NCI-H2081 treated with DMSO at 0.1 percent for 48 hours (cell line): ENCODE results near the gene RUVBL2.

Experiments used
- DNase-seq: peaks from one replicate; lab custom pipeline; 2025; lab: John Stamatoyannopoulos, UW

RUVBL2 gene

DNA sequence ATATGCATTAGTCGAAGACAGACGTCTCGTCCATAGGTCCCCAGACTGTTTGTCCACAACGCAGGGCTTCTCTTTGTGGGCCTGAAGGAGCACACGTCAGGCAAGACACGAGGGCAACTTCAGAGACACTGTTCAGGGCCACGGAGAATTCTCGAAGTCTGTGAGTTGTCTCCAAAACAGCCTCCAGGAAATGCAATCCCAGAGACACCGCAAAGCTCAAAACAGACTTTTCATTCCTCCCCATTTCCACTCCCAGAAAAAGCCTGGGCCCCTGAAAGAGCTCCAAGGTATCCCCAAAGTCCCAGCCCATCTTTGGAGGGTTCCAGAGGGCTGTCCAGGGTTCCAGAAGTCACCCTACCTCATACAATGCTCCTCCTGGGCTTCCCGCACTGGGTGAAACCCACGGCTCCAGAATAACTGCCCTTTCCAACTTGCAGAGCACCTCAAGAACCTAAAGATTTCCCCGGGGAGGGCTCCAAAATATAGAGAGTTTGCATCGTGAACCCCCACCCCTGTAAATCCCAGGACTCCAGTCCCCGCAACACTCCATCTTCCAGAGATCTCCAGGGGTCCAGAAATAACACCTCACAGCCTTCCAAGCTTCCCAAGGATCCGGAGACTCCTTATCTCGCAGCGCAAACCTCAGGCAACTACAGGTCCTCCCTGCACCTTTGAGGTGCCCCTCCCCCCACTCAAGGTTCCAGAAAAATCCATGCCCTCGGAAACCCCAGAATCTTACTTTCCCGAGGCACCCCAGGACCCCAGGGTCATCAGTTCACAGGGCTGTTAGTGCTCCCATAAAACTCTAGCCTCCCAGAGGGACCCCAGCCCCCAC is 29.3 kb upstream of the RUVBL2 start:
- DNase-seq, result no peak

DNA sequence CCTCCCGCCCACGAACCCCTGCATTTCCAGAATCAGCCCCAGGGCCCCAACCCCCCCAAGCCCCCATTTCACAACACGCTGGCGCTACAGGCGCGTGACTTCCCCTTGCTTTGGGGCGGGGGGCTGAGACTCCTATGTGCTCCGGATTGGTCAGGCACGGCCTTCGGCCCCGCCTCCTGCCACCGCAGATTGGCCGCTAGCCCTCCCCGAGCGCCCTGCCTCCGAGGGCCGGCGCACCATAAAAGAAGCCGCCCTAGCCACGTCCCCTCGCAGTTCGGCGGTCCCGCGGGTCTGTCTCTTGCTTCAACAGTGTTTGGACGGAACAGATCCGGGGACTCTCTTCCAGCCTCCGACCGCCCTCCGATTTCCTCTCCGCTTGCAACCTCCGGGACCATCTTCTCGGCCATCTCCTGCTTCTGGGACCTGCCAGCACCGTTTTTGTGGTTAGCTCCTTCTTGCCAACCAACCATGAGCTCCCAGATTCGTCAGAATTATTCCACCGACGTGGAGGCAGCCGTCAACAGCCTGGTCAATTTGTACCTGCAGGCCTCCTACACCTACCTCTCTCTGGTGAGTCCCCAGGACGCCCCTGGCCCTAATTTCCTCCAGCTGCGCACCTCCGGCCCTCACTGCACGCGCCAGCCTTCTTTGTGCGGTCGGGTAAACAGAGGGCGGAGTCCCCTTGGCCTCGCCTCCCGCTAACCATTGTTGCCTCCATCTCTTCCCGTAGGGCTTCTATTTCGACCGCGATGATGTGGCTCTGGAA is 28.5 kb upstream of the RUVBL2 start, which contains the start of gene FTL:
Gene FTL, plus strand, starts transcription at position 270 of the 766 bp plus-strand sequence. Its CDS starts 199 bp downstream, at position 469.
- peak; percentile 83 for DNase-seq

DNA sequence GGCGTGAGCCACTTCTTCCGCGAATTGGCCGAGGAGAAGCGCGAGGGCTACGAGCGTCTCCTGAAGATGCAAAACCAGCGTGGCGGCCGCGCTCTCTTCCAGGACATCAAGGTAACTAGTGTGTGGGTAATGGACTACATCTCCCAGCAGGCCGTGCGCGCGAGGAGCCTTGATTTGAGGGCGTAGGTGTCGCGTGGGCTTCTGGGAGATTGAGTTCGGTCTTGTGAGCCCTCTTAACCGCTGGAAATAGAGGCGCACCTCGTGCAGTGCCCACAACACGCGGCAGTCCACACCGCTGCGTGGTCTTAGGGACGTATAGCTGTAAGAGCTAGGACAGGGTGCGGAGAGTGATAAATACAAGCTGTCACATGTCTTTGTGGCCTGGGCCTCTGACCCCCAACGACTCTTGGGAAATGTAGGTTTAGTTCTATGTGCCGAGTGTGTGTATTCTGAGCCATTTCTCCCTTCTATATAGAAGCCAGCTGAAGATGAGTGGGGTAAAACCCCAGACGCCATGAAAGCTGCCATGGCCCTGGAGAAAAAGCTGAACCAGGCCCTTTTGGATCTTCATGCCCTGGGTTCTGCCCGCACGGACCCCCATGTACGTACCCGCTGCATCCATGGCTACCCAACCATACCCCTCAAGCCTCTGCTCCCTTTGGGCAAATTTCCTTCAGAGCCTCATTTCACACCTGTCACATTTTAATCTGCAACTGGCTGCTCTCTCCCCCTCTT is 27.7 kb upstream of the RUVBL2 start:
- peak; percentile 21 for DNase-seq

DNA sequence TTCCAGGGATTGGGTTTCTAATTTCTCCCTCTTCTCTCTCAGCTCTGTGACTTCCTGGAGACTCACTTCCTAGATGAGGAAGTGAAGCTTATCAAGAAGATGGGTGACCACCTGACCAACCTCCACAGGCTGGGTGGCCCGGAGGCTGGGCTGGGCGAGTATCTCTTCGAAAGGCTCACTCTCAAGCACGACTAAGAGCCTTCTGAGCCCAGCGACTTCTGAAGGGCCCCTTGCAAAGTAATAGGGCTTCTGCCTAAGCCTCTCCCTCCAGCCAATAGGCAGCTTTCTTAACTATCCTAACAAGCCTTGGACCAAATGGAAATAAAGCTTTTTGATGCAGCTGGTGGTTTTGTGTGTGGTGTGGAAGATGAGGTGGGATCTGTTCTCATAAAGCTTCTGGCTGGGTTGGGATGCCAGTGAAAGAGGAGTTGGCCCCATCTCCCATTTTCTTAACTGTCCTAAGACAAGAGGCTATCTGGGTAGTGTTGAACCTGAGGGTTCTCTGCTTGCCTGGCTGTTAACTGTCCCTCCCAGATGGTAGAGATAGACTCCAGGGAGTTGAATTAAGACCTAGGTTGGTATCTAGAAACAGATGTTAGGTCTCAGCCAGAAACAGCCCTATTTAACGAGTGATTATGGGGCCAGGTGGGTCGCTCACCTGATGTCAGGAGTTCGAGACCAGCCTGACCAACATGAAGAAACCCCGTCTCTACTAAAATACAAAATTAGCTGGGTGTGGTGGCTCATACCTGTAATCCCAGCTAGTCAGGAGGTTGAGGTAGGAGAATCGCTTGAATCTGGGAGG is 26.9 kb upstream of the RUVBL2 start:
- no peak for DNase-seq

DNA sequence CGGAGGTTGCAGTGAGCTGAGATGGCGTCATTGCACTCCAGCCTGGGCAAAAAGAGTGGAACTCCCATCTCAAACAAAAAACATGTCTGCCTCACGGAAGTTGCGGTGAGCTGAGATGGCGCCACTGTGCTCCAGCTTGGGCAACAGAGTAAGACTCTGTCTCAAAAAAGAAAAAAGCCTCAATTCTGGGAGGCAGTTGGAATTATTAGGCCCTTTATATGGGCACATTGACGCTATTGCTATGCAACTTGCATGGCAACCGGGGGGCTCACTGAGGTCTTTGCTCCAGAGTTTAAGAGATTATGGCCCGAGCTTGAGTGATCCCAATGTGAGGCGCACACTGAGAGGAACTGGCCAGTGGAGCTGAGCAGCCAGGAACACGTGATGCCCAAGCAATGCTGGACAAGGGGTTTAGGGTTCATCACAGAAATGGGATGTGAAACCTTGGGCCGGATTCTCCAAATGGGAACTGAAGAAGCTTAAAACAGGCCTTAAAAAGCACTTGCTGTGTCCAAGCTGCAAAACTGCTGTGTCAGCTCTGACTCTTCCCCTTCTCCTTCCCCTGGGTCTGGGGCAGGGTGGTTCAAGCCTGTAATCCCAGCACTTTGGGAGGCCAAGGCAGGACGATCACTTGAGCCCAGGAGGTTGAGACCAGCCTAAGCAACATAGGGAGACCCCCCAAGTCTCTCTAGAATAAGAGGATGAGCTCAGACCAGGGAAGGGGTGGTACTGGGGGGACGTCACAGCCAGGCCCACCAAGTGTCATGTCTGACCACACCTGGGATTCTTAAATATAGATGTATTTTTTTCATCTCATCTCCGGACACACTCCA is 26.1 kb upstream of the RUVBL2 start:
- DNase-seq, result no peak

DNA sequence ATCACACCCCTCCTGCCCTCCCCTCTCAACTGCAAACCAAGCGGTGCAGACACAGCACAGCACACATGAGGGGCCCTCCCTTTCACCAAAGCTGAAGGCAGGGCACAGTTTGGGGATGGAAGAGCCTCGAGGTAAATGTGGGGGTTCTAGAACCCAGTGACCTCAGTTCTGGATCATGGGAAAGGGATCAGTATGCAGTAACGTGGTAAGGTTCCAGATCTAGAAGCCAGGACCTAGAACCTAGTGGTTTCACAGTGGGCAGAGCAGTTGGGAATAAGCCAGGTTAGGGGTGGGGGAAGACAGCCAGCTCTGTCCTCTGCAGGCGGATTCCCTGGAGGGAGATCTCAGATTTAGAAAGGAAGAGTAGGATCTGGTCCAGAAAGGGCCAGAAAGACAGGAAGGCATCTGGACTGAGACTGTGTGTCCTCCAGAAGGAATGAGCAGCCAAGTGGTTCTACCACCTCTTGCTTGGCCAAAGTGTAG is 25.5 kb upstream of the RUVBL2 start:
- DNase-seq, result no peak

DNA sequence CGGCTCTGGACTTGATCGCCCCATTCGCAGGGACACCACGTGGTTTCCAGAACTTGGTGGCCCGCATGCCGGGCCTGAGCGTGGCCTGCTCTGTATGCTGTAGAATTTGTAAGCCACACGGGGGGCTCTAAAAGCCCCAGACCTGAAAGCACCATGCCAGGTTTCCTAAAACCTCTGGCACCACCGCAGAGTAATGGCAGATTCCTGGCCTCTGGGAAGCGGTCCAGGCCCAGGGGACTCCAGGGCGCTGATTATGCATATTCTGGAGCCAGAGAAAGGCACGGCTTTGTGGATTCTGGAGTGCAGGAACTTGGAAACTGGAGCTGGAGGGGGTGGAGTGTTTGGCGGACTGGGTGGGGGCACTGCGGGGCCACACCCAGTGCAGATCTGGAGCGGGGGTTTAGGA is 24.9 kb upstream of the RUVBL2 start:
- DNase-seq, result no peak

DNA sequence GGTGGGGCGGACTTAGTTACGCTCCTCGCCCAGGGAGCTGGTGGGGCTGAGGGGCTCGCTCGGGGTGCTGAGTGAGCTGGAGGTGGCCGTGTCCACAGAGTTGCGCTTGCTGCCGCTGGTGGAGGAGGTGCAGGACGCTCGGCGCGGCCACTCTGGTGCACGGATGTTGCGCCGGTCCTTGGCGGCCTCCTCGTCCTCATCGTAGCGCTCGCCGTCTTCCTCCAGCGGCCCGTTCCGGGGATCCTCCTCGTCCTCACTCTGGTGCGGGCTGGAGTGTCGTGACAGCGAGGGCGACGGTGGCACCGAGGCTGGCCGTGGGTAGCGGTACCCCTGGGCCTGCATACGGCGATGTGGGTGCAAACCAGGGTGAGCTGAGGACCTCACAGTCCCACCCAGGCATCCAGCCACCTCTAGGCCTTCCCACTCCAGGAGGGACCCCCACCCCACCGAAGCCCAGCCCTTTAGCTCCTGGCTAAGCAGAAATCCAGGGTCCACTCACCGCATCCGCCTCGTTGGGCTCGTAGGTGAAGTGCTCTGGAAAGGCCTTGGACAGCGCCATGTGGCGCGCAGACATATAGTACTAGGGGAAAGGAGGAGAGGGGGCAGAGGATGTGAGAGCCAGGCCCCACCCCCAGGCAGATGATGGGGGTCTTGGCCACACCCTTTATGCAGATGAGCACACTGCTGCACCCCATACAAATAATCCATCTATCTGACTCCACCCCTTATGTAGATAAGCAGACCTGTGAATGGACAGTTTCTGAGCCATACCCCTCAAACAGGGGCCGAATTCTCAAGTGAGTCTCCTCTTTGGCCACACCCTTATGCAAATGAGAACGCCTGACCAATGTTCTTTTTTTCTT is 24.2 kb upstream of the RUVBL2 start:
- no peak for DNase-seq

DNA sequence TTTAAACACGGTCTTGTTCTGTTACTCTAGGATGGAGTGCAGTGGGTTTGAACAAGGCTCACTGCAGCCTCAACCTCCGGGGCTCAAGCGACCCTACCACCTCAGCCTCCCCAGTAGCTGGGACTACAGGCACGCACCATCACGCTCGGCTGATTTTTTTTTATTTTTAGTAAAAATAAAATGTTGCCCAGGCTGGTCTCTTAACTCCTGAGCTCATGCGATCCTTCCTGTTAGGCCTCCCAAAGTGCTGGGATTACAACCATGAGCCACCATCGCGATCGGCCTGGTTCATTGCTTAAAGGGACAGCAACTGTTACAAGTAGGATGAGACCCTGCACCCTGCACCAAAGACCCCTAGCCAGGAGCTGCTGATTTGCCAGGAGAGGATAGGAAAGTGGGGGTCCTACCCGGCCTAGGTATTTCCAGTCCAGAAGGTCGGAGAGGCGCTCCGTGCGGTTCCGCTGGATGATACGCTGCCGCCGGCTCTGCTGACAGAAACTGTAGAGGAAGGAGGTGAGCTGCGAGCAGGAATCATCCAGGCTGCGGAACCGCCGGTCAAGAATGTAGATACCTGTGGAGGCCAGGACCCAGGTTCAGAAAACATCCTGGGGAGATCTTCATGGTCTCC is 23.4 kb upstream of the RUVBL2 start:
- no peak for DNase-seq

DNA sequence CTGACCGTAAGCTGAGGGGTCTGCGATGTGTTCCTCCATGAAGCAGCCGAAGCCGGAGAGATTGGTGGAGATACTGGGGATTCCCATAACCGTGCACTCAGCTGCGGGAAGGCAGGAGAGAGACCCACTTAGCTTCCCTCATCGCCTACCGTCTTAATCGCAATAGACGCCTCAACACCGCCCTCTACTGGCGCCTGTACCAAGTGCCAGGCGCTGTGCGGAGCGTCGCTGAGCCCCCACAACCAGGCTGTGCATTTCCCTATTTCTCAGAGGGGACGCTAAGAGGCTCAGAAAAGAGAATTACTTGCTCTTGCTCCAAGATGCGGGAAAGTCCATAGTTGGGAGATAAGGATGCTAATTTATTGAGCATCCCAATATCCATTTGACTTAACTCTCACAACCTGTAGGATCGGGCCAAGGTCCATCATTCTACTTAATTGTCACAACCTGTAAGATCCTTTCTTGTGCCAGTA is 22.7 kb upstream of the RUVBL2 start:
- DNase-seq, result no peak

DNA sequence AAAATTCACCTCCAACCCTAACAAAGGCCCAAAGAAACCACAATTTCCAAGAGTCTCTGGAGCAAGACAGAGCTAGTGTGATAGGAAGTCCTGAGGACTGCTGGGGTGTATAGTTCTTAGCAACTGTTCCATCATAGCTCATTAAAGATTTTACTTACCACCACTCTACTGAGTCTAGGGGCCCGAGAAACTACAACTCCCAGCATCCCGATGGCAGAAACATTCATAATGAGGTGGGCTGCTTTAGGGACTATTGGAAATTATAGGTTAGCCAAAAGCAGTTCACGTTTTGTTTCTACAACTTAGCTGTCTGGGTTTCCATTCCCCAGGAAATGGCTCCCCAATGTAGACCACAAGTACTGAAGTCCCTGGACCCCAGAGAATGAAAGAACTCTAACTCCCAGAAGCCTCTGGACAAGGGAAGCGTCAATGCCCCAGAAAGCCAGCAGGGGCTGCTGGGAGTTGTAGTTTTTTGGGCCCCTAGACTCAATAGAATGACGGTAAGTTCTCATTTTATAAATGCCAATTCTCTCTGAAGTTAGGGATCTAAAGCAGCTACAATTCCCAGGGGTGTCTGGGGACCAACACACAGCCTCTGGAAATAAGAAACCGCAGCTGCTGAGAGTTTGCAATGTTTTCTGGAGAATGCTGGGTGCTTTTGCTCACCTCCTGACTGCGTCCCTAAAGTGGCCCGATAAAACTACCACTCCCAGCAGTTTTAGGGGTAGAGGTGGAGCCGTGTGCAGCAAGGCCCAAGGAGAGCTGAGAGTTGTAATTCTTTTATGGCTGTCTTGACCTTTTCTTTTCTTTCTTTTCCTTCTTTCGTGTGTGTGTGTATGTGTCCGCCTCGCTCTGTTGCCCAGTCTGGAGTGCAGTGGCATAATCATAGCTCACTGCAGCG is 17.5 kb upstream of the RUVBL2 start:
- DNase-seq, result no peak

DNA sequence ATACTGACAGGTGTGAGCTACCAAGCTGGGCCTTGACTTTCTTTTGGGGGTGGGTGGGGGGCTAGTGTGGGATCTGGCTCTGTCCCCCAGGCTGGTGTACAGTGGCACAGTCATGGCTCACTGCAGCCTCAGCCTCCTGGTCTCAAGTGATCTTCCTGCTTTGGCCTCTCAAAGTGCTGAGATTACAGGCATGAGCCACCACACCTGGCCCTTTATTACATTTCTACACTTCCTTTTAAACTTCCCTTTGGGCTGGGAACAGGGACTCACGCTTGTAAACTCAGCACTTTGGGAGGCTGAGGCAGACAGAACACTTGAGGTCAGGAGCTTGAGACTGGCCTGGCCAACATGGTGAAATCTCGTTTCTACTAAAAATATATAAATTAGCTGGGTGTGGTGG is 16.6 kb upstream of the RUVBL2 start:
- DNase-seq, result no peak

DNA sequence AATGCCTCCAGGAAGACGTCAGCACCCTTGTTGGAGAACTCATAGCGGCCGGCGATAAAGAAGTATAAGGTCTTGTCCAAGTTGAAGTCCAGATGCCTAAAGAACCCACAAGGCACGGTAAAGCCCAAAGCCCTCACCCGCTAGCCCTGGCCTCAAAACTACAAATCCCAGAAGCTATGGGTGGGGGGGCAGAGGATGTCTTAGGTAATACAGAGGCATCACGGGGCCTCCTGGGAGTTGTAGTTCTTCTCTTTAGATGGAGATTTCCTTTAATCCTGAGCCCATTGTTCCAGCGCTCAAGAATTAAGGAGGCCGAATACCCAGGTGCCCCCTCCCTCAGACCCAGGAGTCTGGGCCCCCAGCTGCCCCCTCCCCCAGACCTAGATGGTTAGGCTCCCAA is 11.4 kb upstream of the RUVBL2 start:
- DNase-seq, result no peak

DNA sequence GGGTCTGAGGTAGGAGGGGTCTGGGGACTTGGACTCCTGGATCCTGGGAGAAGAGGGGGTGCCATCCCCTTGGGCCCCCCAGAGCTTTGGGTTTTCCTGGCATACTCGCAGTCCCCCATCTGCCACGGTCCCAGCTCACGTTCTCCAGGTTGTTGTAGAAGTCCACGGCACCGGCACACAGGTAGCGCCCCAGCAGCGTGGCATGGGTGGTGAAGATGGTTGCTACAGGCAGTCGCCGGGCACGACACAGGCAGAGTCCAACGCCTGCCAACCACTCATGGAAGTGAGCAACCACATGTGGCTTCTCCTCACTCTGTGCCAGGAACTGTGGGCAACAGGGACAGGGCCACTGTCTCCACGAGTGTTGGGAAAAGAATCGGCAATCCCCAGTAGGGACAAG is 8.0 kb upstream of the RUVBL2 start:
- no peak for DNase-seq

DNA sequence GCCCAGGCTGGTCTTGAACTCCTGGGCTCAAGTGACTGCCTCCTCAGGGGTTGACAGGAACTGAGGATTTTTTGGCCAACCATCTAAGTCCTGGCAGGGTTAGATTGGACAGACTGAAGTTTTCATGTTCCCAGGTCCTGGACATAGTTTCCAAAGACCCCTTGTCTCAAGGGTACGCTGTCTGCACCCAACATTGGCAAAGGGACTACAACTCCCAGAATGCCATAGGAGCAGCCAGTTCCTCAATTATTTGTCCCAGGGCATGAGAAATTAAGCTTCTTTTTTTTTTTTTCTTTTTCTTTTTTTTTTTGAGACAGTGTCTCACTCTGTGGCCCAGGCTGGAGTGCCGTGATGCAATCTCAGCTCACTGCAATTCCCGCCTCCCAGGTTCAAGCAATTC is 7.5 kb upstream of the RUVBL2 start:
- no peak for DNase-seq

DNA sequence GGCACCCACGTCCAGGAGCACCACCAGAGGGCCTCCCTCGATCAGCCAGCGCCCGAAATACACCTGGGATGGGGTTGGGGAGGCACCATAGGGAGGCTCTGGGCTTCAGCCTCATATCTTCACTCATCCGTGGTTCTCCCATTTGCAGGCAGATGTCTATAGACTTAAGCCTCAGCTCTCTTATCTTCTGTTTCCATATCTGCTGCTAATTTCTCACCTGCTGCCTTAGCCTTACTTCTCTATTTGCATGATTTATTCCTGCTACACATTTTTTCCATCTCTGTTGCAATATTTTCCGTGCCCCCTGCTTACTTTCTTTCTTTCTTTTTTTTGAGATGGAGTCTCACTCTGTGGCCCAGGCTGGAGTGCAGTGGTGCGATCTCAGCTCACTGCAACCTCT is 6.4 kb upstream of the RUVBL2 start:
- DNase-seq, result no peak

DNA sequence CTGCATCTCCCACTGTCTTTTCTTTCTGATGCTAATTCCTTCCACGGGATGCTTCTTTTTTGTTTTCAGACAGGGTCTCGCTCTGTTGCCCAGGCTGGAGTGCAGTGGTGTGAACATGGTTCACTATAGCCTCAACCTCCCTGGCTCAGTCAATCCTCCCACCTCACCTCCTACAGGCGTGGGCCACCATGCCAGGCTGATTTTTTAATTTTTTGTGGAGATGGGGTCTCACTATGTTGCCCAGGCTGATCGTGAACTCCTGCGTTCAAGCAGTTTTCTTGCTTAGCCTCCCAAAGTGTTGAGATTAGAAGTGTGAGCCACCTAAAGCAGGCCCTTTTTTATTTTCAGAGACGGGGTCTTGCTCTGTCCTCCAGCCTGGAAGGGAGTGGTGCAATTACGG is 5.4 kb upstream of the RUVBL2 start:
- DNase-seq, result no peak

DNA sequence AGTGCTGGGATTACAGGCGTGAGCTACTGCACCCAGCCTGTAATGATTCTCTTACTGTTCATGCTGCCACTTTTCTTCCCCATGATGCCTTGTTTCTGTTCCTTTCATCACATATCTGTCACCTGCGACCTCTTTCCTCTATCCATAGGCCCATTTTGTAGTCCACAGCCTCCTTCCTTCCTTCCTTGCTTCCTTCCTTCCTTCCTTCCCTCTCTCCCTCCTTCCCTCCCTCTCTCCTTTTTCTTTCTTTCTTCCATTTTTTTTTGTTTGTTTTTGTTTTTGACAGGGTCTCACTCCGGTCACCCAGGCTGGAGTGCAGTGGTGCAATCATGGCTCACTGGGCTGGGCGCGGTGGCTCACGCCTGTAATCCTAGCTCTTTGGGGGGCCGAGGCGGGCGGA is 4.8 kb upstream of the RUVBL2 start:
- no peak for DNase-seq
